Neural cell (in vitro differentiated cells): Measurements from ENCODE around the gene TM2D3.

Experiments used
- EP300 ChIP-seq: fragments of 450-650 bp; conservative IDR thresholded peaks from 2 replicates; pipeline ENCODE4 v1.6.1; 2014; ENCODE audit warnings: antibody characterized with exemption, mild to moderate bottlenecking, moderate library complexity; ENCODE audit not compliant: poor library complexity, severe bottlenecking
- EZH2 ChIP-seq: fragments of 200-600, 300-800 bp; shearing (Covaris generic), sonication (generic); IDR thresholded peaks from 2 replicates; pipeline ENCODE4 v1.6.1; 2014; ENCODE audit warnings: antibody characterized with exemption, low read length, borderline replicate concordance, mild to moderate bottlenecking; ENCODE audit not compliant: insufficient read depth, poor library complexity, severe bottlenecking
- MXI1 ChIP-seq: fragments of 450-650 bp; conservative IDR thresholded peaks from 2 replicates; pipeline ENCODE4 v1.6.1; 2014; ENCODE audit warnings: antibody characterized with exemption, mild to moderate bottlenecking; ENCODE audit not compliant: poor library complexity, severe bottlenecking
- POLR2AphosphoS5 ChIP-seq: IDR thresholded peaks from 2 replicates; pipeline ENCODE4 v1.6.1; 2012
- REST ChIP-seq: IDR thresholded peaks from 2 replicates; pipeline ENCODE4 v1.6.1; 2012; ENCODE audit warnings: borderline replicate concordance
- TAF1 ChIP-seq: IDR thresholded peaks from 2 replicates; pipeline ENCODE4 v1.6.1; 2012; ENCODE audit warnings: low read depth
- TF ChIP-seq, protein P1 (sequence below): fragments of 450-650 bp; IDR thresholded peaks from 2 replicates; pipeline ENCODE4 v1.5.1; 2014; ENCODE audit warnings: antibody characterized with exemption, mild to moderate bottlenecking, moderate library complexity; ENCODE audit not compliant: poor library complexity, severe bottlenecking

- TF ChIP-seq, protein P1, sequence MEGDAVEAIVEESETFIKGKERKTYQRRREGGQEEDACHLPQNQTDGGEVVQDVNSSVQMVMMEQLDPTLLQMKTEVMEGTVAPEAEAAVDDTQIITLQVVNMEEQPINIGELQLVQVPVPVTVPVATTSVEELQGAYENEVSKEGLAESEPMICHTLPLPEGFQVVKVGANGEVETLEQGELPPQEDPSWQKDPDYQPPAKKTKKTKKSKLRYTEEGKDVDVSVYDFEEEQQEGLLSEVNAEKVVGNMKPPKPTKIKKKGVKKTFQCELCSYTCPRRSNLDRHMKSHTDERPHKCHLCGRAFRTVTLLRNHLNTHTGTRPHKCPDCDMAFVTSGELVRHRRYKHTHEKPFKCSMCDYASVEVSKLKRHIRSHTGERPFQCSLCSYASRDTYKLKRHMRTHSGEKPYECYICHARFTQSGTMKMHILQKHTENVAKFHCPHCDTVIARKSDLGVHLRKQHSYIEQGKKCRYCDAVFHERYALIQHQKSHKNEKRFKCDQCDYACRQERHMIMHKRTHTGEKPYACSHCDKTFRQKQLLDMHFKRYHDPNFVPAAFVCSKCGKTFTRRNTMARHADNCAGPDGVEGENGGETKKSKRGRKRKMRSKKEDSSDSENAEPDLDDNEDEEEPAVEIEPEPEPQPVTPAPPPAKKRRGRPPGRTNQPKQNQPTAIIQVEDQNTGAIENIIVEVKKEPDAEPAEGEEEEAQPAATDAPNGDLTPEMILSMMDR = no peak
- TF ChIP-seq POLR2AphosphoS5 = no peak
- TF ChIP-seq TAF1 = no peak
- TF ChIP-seq EP300 = no peak
- TF ChIP-seq EZH2 = no peak
- no peak for TF ChIP-seq MXI1
- no peak for TF ChIP-seq REST
These were observed 49.4 kb downstream of the TM2D3 start for GRCh38 chr15:101602801-101603200.
